Upper lobe of right lung (tissue), 1 donor: Measurements from ENCODE around the gene ZSCAN22. TPM values are rescaled to one million over a fixed set of nuclear protein-coding genes. Genes with fewer than 3 reads are reported as not detected.

Source experiments
- ATAC-seq: fragments of 200-7000 bp; cut with Tn5 transposase; one replicate; pipeline ENCODE4 v1.9.1; 2020; ENCODE audit warnings: mild to moderate bottlenecking, moderate library complexity
- DNase-seq: peaks from one replicate; pipeline ENCODE4 v3.0.0-alpha.2; 2020
- H3K27ac ChIP-seq: fragments of 200-600 bp; one replicate; pipeline ENCODE4 v1.8.0; 2022
- H3K27me3 ChIP-seq: fragments of 200-600 bp; one replicate; pipeline ENCODE4 v1.8.0; 2022; ENCODE audit warnings: mild to moderate bottlenecking
- H3K36me3 ChIP-seq: fragments of 200-600 bp; one replicate; pipeline ENCODE4 v1.8.0; 2022
- H3K4me1 ChIP-seq: fragments of 200-600 bp; one replicate; pipeline ENCODE4 v1.8.0; 2022
- H3K4me3 ChIP-seq: fragments of 200-600 bp; one replicate; pipeline ENCODE4 v1.8.0; 2022; ENCODE audit warnings: mild to moderate bottlenecking
- H3K9me3 ChIP-seq: fragments of 200-600 bp; one replicate; pipeline ENCODE4 v1.8.0; 2022
- CTCF ChIP-seq: fragments of 200-600 bp; IDR thresholded peaks from one replicate; pipeline ENCODE4 v1.8.0; 2022; ENCODE audit warnings: antibody characterized with exemption
- intact Hi-C: fragments of 100-400 bp; cut with DNase I; formaldehyde crosslinking; loops from one replicate; pipeline ENCODE4 v1.11.0; 2022
- microRNA-seq: library from miRNA; unstranded; fragments of <30 nt; microRNA quantifications from one replicate; pipeline ENCODE4 v1.2.0, GENCODE V29; 2020; ENCODE audit warnings: borderline microRNAs expressed
- total RNA-seq: library from RNA; stranded (reverse); fragmentation: NEBNext Ultra II Directional; extraction: Animal tissue kit (Norgen Biotek cat#: 25700); gene quantifications from one replicate; pipeline ENCODE4 v1.2.1, GENCODE V29; 2021
- donor health status: DM: no; HTN: yes; CAD: no; lungs with severe emphysema.

The ZSCAN22 gene
- total RNA-seq, 1 donor from 2014 or later = 4.0 TPM

GRCh38 chr19:58388175-58388526, 61.4 kb downstream of the ZSCAN22 start:
- Histone ChIP-seq H3K27ac (no peak overlapping the region), H3K9me3 (no peaks in the 10 kb centered on the region), H3K4me1 (peaks cover 16% of the 10 kb centered on the region), H3K4me3 (peak overlapping the region; percentile 78), H3K27me3 (no peaks in the 10 kb centered on the region), H3K36me3 (peaks cover 50% of the 10 kb centered on the region)
- no peak for ATAC-seq
- no peak for TF ChIP-seq CTCF
- no peak for DNase-seq
- intact Hi-C loops = no loop called here

Small RNAs within 50 kb of the gene (microRNA-seq; reads per million reads assigned to microRNA genes)
- gene MIR4754 = not detected
- not detected for gene MIR6806

Other genes starting within 250 kb of the ZSCAN22 start
- 47.3 TPM for gene ZSCAN18, start 228.8 kb upstream of the ZSCAN22 start, total RNA-seq
- 7.4 TPM for gene ZNF329, start 176.2 kb upstream of the ZSCAN22 start, total RNA-seq
- 31.9 TPM for gene ZNF274, start 143.9 kb upstream of the ZSCAN22 start, total RNA-seq
- 27.0 TPM for gene ZNF544, start 98.1 kb upstream of the ZSCAN22 start, total RNA-seq
- gene ZNF8, start 48.0 kb upstream of the ZSCAN22 start, total RNA-seq = 6.0 TPM
- 34.8 TPM for gene ERVK3-1, start 21.6 kb upstream of the ZSCAN22 start, total RNA-seq
- gene A1BG, start 26.5 kb downstream of the ZSCAN22 start, total RNA-seq = 12.7 TPM
- gene ZNF497, start 35.8 kb downstream of the ZSCAN22 start, total RNA-seq = 1.4 TPM
- gene ZNF837, start 54.0 kb downstream of the ZSCAN22 start, total RNA-seq = 1.6 TPM
- 721 TPM for gene RPS5, start 60.3 kb downstream of the ZSCAN22 start, total RNA-seq
- 0.55 TPM for gene RNF225, start 68.7 kb downstream of the ZSCAN22 start, total RNA-seq
- gene ZNF584, start 81.7 kb downstream of the ZSCAN22 start, total RNA-seq = 9.5 TPM
- 5.1 TPM for gene ZNF132, start 113.2 kb downstream of the ZSCAN22 start, total RNA-seq
- 6.9 TPM for gene ZNF324B, start 124.6 kb downstream of the ZSCAN22 start, total RNA-seq
- gene ZNF324, start 140.1 kb downstream of the ZSCAN22 start, total RNA-seq = 11.7 TPM
- gene ZNF446, start 149.4 kb downstream of the ZSCAN22 start, total RNA-seq = 8.8 TPM
- 4.7 TPM for gene SLC27A5, start 185.0 kb downstream of the ZSCAN22 start, total RNA-seq
- 14.1 TPM for gene ZBTB45, start 192.8 kb downstream of the ZSCAN22 start, total RNA-seq
- gene TRIM28, start 217.1 kb downstream of the ZSCAN22 start, total RNA-seq = 199 TPM
- gene CHMP2A, start 228.1 kb downstream of the ZSCAN22 start, total RNA-seq = 96.5 TPM
- gene UBE2M, start 231.6 kb downstream of the ZSCAN22 start, total RNA-seq = 53.8 TPM
- gene MZF1, start 246.3 kb downstream of the ZSCAN22 start, total RNA-seq = 44.3 TPM